MCF 10A (cell line): ENCODE measurements around the gene BACH2. TPM values are rescaled to one million over a fixed set of nuclear protein-coding genes. Genes with fewer than 3 reads are reported as not detected.
A peak's percentile ranks its signal among the peaks of the same experiment; 100 is the strongest.

Experiments
- BruUV-seq: library from RNA; stranded (reverse); fragments of 400-500 nt; replicated peaks from 2 replicates; lab custom pipeline; 2021; lab: Mats Ljungman, UMichigan
- CTCF ChIA-PET: fragments of 300-600 bp; sonication (Branson Sonifier 250); formaldehyde crosslinking; extraction: SDS; loops from one replicate; lab custom pipeline; 2021; ENCODE audit warnings: antibody characterized with exemption, inconsistent platforms; lab: Yijun Ruan, JAX
- POLR2A ChIA-PET: fragments of 300-600, 350-650 bp; sonication (Branson Sonifier 250); formaldehyde crosslinking; extraction: SDS; loops from one replicate; lab custom pipeline; 2020; ENCODE audit warnings: antibody characterized with exemption, inconsistent platforms; lab: Yijun Ruan, JAX
- DNase-seq: peaks from one replicate; pipeline ENCODE4 v3.0.0-alpha.2; 2018; ENCODE audit not compliant: unreplicated experiment
- H3K27ac Mint-ChIP-seq: one replicate; pipeline ENCODE4 v1.8.0; 2022; ENCODE audit warnings: mild to moderate bottlenecking, low read depth, mixed read lengths; ENCODE audit not compliant: unreplicated experiment
- H3K27me3 Mint-ChIP-seq: one replicate; pipeline ENCODE4 v1.8.0; 2022; ENCODE audit warnings: mixed read lengths; ENCODE audit not compliant: insufficient read depth, unreplicated experiment
- H3K36me3 Mint-ChIP-seq: one replicate; pipeline ENCODE4 v1.8.0; 2022; ENCODE audit warnings: mild to moderate bottlenecking, moderate library complexity, mixed read lengths; ENCODE audit not compliant: insufficient read depth, unreplicated experiment
- H3K4me1 Mint-ChIP-seq: one replicate; pipeline ENCODE4 v1.8.0; 2022; ENCODE audit warnings: mixed read lengths; ENCODE audit not compliant: insufficient read depth, unreplicated experiment
- H3K4me3 Mint-ChIP-seq: one replicate; pipeline ENCODE4 v1.8.0; 2022; ENCODE audit warnings: mild to moderate bottlenecking, moderate library complexity, mixed read lengths; ENCODE audit not compliant: unreplicated experiment
- H3K9me3 Mint-ChIP-seq: one replicate; pipeline ENCODE4 v1.8.0; 2022; ENCODE audit warnings: mixed read lengths; ENCODE audit not compliant: unreplicated experiment
- intact Hi-C: fragments of 100-400 bp; cut with micrococcal nuclease; formaldehyde crosslinking; loops from 2 replicates; pipeline ENCODE4 v1.14.1; 2022
- total RNA-seq: library from RNA; stranded (reverse); gene quantifications from 2 replicates; pipeline ENCODE4 v1.2.3, GENCODE V29; 2022
- TF ChIP-seq, protein P1 (sequence below): fragments of 200-600 bp; IDR thresholded peaks from one replicate; pipeline ENCODE4 v1.8.0; 2022; ENCODE audit warnings: antibody characterized with exemption, mild to moderate bottlenecking; ENCODE audit not compliant: unreplicated experiment

BACH2 gene
- total RNA-seq, 1 experiment from 2014 or later, result 9.9 TPM

DNA sequence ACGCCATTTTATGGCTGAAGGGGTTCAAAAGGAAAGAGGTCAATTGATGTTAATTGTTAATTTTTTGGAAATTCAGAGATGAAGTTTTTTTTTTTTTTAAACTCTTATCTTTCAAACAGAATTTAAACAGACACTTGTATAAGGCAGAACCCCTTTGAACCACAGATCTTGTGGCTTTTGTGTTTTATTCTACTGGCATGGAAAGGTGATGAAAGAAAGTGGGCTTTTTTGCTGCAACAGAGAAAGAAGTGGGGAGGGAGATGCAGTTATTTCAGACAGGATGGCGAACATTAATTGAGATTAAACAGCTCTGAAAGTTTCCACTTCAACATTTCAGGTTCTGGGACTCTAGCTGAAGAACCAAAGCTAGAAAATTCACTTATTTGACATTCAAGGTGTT, 201.5 kb downstream of the BACH2 start:
- POLR2A ChIA-PET, result interaction anchor here (0.7 to 1.7 kb wide), 5 partner anchors 8 to 499 kb away, joined by 3 to 6 read pairs (median 3); no protein-coding TSS in a partner anchor
- TF ChIP-seq, protein P1, sequence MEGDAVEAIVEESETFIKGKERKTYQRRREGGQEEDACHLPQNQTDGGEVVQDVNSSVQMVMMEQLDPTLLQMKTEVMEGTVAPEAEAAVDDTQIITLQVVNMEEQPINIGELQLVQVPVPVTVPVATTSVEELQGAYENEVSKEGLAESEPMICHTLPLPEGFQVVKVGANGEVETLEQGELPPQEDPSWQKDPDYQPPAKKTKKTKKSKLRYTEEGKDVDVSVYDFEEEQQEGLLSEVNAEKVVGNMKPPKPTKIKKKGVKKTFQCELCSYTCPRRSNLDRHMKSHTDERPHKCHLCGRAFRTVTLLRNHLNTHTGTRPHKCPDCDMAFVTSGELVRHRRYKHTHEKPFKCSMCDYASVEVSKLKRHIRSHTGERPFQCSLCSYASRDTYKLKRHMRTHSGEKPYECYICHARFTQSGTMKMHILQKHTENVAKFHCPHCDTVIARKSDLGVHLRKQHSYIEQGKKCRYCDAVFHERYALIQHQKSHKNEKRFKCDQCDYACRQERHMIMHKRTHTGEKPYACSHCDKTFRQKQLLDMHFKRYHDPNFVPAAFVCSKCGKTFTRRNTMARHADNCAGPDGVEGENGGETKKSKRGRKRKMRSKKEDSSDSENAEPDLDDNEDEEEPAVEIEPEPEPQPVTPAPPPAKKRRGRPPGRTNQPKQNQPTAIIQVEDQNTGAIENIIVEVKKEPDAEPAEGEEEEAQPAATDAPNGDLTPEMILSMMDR, result no peak
- intact Hi-C loops, result no loop called here
- Mint-ChIP-seq H3K36me3 (no peaks in the 10 kb centered on the region), H3K9me3 (no peaks in the 10 kb centered on the region), H3K27me3 (no peaks in the 10 kb centered on the region), H3K4me1 (peaks cover 40% of the 10 kb centered on the region), H3K27ac (no peak overlapping the region), H3K4me3 (no peak overlapping the region)
- CTCF ChIA-PET, result interaction anchor here (0.7 to 4.5 kb wide), 3 partner anchors 124 to 298 kb away, joined by 3 to 19 read pairs (median 3); no protein-coding TSS in a partner anchor
- no peak for DNase-seq
- BruUV-seq, result no TSS peak

- CTCF ChIA-PET, result interaction anchor here (0.7 to 1.5 kb wide), 2 partner anchors 13 to 153 kb away, joined by 4 read pairs; no protein-coding TSS in a partner anchor
Observed at GRCh38 chr6:90093558-90094073, 203.0 kb downstream of the BACH2 start.

DNA sequence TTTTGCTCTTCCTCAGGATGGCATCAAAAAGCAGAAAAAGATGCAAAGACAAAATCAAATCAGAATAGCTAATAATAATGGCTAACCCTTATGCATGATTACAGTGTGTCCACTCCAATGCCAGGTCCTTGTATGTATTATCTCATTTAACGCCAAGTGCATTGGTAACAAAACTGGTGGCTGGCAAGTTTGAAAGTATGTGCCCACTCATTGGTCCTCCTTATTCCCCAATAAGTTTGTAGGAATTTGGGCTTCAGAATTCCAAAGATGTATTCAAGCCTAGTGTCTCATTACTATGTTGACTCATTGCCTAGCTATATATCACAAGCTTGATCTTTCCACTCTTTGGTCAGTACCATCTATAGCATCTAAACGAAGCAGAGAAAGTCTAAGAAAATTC, 205.8 kb downstream of the BACH2 start:
- POLR2A ChIA-PET, result interaction anchor here (0.7 kb wide), 1 partner anchor 193 kb away, joined by 3 read pairs; no protein-coding TSS in a partner anchor
- CTCF ChIA-PET, result interaction anchor here (0.9 to 1.5 kb wide), 3 partner anchors 78 to 197 kb away, joined by 3 to 7 read pairs (median 3); no protein-coding TSS in a partner anchor
- intact Hi-C loops, result no loop called here
- BruUV-seq, result no TSS peak
- Mint-ChIP-seq H3K4me1 (peaks cover 36% of the 10 kb centered on the region), H3K9me3 (no peaks in the 10 kb centered on the region), H3K27me3 (no peaks in the 10 kb centered on the region), H3K27ac (no peak overlapping the region), H3K36me3 (peaks cover 6% of the 10 kb centered on the region), H3K4me3 (no peak overlapping the region)
- no peak for DNase-seq
- TF ChIP-seq, protein P1, result no peak

More at GRCh38 chr6:90093558-90094073, 203.0 kb downstream of the BACH2 start:
- BruUV-seq, result no TSS peak
- no peak overlapping the region for H3K4me3 Mint-ChIP-seq
- H3K27ac Mint-ChIP-seq, result no peak overlapping the region
- no peaks in the 10 kb centered on the region for H3K9me3 Mint-ChIP-seq
- H3K36me3 Mint-ChIP-seq, result no peaks in the 10 kb centered on the region
- H3K27me3 Mint-ChIP-seq, result no peaks in the 10 kb centered on the region
- intact Hi-C loops, result no loop called here
- TF ChIP-seq, protein P1, result no peak
- peaks cover 34% of the 10 kb centered on the region for H3K4me1 Mint-ChIP-seq
- DNase-seq, result no peak
- POLR2A ChIA-PET, result interaction anchor here (0.6 to 1.5 kb wide), 4 partner anchors 11 to 264 kb away, joined by 3 to 4 read pairs (median 4); partner anchors contain the start of gene CASP8AP2

DNA sequence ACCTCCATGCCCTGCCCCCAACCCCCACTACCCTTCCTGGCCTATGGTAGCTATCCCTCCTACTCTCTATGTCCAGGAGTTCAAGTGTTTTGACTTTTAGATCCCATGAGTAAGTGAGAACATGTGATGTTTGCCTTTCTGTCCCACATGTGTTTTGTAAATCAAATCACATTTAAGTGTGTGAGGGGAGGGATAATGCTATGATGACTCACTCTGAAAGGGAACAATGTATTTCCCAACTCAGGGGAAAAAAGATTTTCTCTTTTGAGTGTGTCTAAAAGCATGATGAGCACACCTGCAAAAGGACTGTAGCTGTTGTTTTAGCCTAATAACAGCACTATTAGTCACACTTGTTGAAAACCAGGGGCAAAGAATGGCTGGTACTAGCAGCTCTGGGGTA, 208.6 kb downstream of the BACH2 start:
- DNase-seq, result peak; percentile 95
- ChIA-PET CTCF (interaction anchor here (0.6 to 2.0 kb wide), 10 partner anchors 10 to 387 kb away, joined by 3 to 18 read pairs (median 4); no protein-coding TSS in a partner anchor), POLR2A (interaction anchor here (0.7 to 2.4 kb wide), 16 partner anchors 7 to 259 kb away, joined by 3 to 45 read pairs (median 5); partner anchors contain the start of gene CASP8AP2)
- Mint-ChIP-seq H3K27ac (peak overlapping the region; percentile 99), H3K4me1 (peaks cover 35% of the 10 kb centered on the region), H3K9me3 (no peaks in the 10 kb centered on the region), H3K27me3 (no peaks in the 10 kb centered on the region), H3K4me3 (peak overlapping the region; percentile 22), H3K36me3 (peaks cover 6% of the 10 kb centered on the region)
- intact Hi-C loops, result loop anchor here (1.0 to 5.0 kb wide), 3 partner anchors 10 to 146 kb away; no protein-coding TSS in a partner anchor
- TF ChIP-seq, protein P1, result no peak
- no TSS peak for BruUV-seq
